H1 (cell line): ENCODE data around the gene BNC2.

Source experiments
- CREB1 ChIP-seq: IDR thresholded peaks from 2 replicates; pipeline ENCODE4 v1.6.1; 2012; ENCODE audit warnings: inconsistent platforms
- EP300 ChIP-seq, 2 experiments: IDR thresholded peaks; 1 replicate in 1 of 2; 2 replicates in 1 of 2; pipeline ENCODE4 v1.6.1; 2011 to 2012; ENCODE audit warnings: low read depth in 2 of 2, low read length in 2 of 2, mild to moderate bottlenecking in 2 of 2, borderline replicate concordance in 1 of 2, inconsistent platforms in 1 of 2, moderate library complexity in 1 of 2
- EZH2 ChIP-seq: fragments of 200-600 bp; sonication (generic); IDR thresholded peaks from 2 replicates; pipeline ENCODE4 v1.7.1; 2012; ENCODE audit warnings: low read depth, mild to moderate bottlenecking, moderate library complexity, low read length, inconsistent platforms; ENCODE audit not compliant: severe bottlenecking
- HDAC2 ChIP-seq, 2 experiments: fragments of 300-600 bp in 1 of 2; sonication (generic) in 1 of 2; IDR thresholded peaks; 2 replicates each; pipeline ENCODE4 v1.6.1; 2011 to 2012; ENCODE audit warnings: low read depth in 2 of 2, low read length in 2 of 2, mild to moderate bottlenecking in 2 of 2, moderate library complexity in 2 of 2, borderline replicate concordance in 1 of 2, inconsistent platforms in 1 of 2
- JUND ChIP-seq: IDR thresholded peaks from 2 replicates; pipeline ENCODE4 v1.6.1; 2011; ENCODE audit warnings: mild to moderate bottlenecking, improper control_type of control experiment, low read length
- POLR2AphosphoS5 ChIP-seq: IDR thresholded peaks from 2 replicates; pipeline ENCODE4 v1.6.1; 2011; ENCODE audit warnings: low read depth, low read length
- RAD21 ChIP-seq, 2 experiments: IDR thresholded peaks in 1 of 2; conservative IDR thresholded peaks in 1 of 2; 2 replicates each; pipeline ENCODE4 v1.6.1; 2011; ENCODE audit warnings: low read depth in 2 of 2, low read length in 2 of 2, improper control_type of control experiment in 1 of 2, inconsistent platforms in 1 of 2, mild to moderate bottlenecking in 1 of 2, moderate library complexity in 1 of 2
- RFX5 ChIP-seq: IDR thresholded peaks from 2 replicates; pipeline ENCODE4 v1.6.1; 2011; ENCODE audit warnings: low read depth, low read length, improper control_type of control experiment, borderline replicate concordance
- SUZ12 ChIP-seq: fragments of 200-600 bp; sonication (generic); IDR thresholded peaks from 2 replicates; pipeline ENCODE4 v1.6.1; 2012; ENCODE audit warnings: mild to moderate bottlenecking, inconsistent platforms, low read length, moderate library complexity, mixed read lengths
- TAF1 ChIP-seq: IDR thresholded peaks from 2 replicates; pipeline ENCODE4 v1.6.1; 2011; ENCODE audit warnings: mild to moderate bottlenecking, low read depth, low read length
- TF ChIP-seq, protein P1 (sequence below), 3 experiments: IDR thresholded peaks; 1 replicate in 2 of 3; 2 replicates in 1 of 3; pipeline versions ENCODE4 v1.5.1 to v1.6.1; 2011; ENCODE audit warnings: low read length in 3 of 3, mild to moderate bottlenecking in 3 of 3, inconsistent platforms in 2 of 3, low read depth in 1 of 3, moderate library complexity in 1 of 3; ENCODE audit not compliant: insufficient read depth in 1 of 3; ENCODE audit errors: control extremely low read depth in 1 of 3

DNA sequence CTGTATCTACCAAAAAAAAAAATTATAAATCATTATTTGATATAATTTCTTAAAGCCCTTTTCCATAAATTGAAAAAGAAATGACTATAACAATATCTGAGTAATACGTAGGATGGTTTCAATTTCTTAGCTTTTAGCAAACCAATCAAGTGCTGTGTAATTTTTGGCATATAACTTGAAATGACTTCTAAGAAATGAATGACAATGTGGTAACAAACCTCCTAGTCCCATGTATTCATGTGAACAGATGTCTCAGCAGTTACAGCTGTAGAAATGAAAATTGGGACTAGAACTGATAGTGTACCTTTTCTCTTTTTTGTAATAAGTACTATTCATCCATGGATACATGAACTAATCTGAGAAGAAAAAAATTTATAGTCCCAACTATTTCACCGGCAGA lies 307.0 kb downstream of the BNC2 start:
- TF ChIP-seq HDAC2 (IDR thresholded peaks at IDR 0.05; ENCODE audit: borderline replicate concordance in 1 of 2, low read depth in 2 of 2, low read length in 2 of 2): no peak
- TF ChIP-seq RFX5: no peak
- TF ChIP-seq, protein P1, sequence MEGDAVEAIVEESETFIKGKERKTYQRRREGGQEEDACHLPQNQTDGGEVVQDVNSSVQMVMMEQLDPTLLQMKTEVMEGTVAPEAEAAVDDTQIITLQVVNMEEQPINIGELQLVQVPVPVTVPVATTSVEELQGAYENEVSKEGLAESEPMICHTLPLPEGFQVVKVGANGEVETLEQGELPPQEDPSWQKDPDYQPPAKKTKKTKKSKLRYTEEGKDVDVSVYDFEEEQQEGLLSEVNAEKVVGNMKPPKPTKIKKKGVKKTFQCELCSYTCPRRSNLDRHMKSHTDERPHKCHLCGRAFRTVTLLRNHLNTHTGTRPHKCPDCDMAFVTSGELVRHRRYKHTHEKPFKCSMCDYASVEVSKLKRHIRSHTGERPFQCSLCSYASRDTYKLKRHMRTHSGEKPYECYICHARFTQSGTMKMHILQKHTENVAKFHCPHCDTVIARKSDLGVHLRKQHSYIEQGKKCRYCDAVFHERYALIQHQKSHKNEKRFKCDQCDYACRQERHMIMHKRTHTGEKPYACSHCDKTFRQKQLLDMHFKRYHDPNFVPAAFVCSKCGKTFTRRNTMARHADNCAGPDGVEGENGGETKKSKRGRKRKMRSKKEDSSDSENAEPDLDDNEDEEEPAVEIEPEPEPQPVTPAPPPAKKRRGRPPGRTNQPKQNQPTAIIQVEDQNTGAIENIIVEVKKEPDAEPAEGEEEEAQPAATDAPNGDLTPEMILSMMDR (IDR thresholded peaks at IDR 0.05; ENCODE audit: control extremely low read depth in 1 of 3, insufficient read depth in 1 of 3, low read depth in 1 of 3, low read length in 3 of 3): no peak
- TF ChIP-seq CREB1: no peak
- no peak for TF ChIP-seq RAD21 (IDR thresholded peaks at IDR 0.05 in 1 of 2, conservative IDR thresholded peaks at IDR 0.05 in 1 of 2; ENCODE audit: low read depth in 2 of 2, low read length in 2 of 2)
- no peak for TF ChIP-seq EZH2
- no peak for TF ChIP-seq SUZ12
- no peak for TF ChIP-seq TAF1
- no peak for TF ChIP-seq EP300 (IDR thresholded peaks at IDR 0.05; ENCODE audit: borderline replicate concordance in 1 of 2, low read depth in 2 of 2, low read length in 2 of 2)
- no peak for TF ChIP-seq POLR2AphosphoS5
- TF ChIP-seq JUND: no peak
